KBM-7 (cell line): ENCODE data around the gene CPNE5.

Experiments used
- DNase-seq: peaks from one replicate; pipeline ENCODE4 v3.0.0-alpha.2; 2015
- in situ Hi-C: fragments of 300-500 bp; cut with MboI; formaldehyde crosslinking; loops from 2 replicates; pipeline ENCODE4 v1.14.3; 2020; ENCODE audit warnings: low sequenced_read_pairs, low pct_unique_long_range_greater_than_20kb, mixed read lengths

CPNE5 gene

DNA sequence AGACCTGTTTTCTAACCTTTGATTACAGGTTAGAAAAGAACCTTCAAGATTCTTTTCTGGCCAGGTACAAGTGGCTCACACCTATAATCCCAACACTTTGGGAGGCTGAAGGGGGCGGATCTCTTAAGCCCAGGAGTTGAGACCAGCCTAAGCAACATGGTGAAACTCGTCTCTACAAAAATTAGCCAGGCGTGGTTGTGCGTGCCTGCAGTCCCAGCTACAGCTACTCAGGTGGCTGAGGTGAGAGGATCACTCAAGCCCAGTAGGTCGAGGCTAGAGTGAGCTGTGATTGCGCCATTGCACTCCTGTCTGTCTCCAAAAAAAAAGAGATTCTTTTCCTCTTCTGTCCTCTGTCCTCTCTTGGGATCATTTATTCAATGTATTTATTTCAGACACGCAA lies 20.9 kb upstream of the CPNE5 start:
- DNase-seq: no peak

DNA sequence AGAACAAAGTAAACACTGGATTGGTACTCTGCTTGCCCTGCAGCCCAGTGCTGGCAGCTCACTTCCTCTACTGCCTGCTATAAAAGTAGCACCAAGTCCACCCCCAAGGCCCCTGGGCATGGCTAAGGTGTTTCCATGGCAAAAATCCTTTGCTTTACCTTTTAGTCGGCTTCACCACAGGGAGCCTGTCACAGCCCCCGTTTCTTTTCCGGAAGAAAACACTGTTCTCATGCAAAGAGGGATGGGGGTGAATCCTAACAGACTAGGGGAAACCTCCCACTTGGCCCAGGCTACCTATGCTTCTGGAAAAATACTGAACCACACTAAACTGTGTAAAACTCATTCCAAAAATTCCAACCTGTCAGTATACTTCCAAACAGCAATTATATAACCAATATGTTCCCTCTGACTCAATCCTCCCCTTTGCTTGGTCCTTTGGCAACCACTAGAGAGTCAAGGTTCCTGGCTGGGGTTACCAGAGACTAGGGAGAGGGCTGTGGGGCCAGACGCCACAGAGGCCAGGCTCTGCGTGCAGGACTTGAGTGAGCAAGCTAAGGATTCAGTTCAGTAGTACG lies 19.2 kb upstream of the CPNE5 start:
- in situ Hi-C loops: no loop called here
- DNase-seq: no peak

More for the DNA sequence above, 20.9 kb upstream of the CPNE5 start:
- in situ Hi-C loops: no loop called here

DNA sequence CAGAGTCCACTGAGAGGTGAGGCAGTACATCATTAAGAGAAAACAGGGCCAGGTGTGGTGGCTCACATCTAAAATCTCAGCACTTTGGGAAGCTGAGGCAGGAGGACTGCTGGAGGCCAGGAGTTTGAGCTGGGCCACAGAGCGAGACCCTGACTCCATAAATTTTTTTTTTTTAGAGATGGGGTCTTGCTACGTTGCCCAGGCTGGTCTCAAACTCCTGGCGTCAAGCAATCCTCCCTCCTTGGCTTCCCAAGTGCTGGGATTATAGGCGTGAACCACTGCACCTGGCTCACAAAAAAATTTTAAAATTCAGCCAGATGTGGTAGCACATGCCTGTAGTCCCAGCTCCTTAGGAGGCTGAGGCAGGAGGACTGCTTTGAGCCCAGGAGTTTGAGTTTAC lies 18.1 kb upstream of the CPNE5 start:
- DNase-seq: no peak
- in situ Hi-C loops: no loop called here

- in situ Hi-C loops: no loop called here
- no peak for DNase-seq
Measured at GRCh38 chr6:36856277-36856676, 17.0 kb upstream of the CPNE5 start.

DNA sequence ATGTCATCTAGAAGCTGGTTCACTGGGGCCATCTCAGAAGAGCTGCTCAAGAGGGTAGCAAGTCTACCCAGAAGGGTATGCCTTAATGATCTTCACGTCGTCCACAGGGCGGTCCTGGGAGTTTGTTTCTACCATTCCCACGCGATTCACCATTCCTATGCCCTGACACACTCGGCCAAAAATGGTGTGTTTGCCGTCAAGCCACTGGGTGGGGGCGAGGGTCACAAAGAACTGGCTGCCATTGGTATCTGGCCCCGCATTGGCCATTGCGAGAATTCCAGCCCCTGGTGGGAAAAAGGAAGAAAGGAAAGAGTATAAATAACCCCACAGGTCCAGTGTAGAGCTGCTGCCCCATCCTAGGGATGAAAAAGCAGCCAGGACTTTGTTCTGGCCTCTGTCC lies 16.5 kb upstream of the CPNE5 start:
- no peak for DNase-seq
- in situ Hi-C loops: no loop called here

DNA sequence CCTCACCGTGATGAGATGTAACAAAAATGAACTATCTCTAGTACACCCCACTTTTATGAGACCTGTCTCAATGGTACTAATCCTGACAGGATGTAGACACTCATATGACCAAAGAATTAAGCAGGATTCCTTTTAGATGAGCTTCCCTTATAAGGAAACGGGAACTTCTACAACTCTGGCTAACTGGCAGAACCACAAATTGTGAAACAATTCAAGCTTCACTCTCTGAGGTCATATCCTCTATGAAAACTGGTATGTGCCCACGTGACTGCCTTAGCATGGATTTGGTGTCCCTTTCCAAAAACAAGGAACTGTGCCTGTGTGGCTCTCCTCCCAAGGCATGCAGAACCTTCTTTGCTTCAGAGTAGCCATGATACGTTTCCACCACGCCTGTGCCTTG lies 14.1 kb upstream of the CPNE5 start:
- in situ Hi-C loops: no loop called here
- DNase-seq: peak; percentile 88

GRCh38 chr6:36852481-36853147 lies 13.4 kb upstream of the CPNE5 start:
- no peak for DNase-seq
- in situ Hi-C loops: no loop called here

GRCh38 chr6:36851626-36852025 lies 12.4 kb upstream of the CPNE5 start:
- in situ Hi-C loops: no loop called here
- peak; percentile 39 for DNase-seq

DNA sequence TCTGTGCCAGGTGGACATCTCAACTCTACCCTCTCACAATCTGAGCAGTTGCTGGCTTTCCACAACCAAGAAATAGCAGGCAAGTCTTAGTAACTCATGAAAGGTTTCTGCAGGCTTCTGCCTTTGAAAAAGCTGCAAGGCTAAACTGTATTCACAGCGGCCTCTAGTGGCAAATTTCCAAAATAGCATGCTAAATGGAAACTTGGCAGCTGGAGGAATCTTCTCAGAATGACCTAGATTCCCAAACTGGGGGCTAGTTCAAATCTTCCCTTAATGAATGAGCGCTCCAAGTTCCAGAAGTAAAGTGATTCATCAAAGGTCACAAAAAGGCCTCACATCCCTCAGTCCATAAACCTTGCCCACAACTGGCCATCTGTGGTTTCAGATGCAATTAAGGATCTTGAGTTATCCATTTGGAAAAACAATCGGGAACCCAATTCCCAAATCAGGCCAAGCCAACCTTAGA lies 11.9 kb upstream of the CPNE5 start:
- in situ Hi-C loops: no loop called here
- DNase-seq: peak; percentile 73

DNA sequence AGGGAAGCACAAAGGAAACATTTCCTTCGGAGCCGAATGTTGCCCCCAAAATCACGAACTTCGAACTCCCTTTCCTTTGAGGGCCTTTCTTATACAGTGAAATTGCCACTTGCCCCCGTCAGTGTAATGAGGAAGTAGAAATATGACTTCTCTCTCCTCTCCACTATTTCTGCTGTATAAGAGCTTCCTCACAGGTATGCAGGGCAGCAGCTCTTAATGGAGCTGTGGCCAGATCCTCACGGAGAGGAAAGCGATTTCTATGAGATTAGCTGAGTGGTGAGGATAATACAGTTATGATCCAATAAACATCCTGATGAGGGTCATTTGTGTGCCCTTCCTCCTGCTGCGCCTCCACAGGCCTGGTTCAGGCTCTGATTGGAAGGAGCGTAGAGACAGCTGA lies 10.8 kb upstream of the CPNE5 start:
- in situ Hi-C loops: no loop called here
- DNase-seq: peak; percentile 28

GRCh38 chr6:36848658-36849441 lies 9.6 kb upstream of the CPNE5 start:
- in situ Hi-C loops: loop anchor here (10.0 kb wide), 1 partner anchor 74 kb away; no protein-coding TSS in a partner anchor
- no peak for DNase-seq

DNA sequence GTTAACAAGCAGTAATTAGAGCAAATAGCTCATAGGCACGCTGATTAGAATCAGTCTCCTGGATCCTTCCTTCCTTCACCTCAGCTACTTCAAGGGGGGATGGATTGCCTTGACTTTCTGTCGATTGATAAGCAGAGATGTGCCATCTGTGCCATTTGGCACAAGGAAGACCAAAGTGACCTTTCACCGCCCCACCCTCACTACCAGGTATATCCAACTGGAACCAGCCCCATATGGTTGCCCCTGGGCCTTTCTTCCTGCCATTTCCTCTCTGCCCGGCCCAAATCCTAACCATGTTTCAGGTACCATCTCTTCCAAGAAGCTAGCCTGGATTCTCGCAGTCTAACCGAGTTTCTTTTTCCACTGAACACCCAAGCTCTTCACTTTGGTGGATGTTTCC lies 8.7 kb upstream of the CPNE5 start:
- DNase-seq: no peak
- in situ Hi-C loops: loop anchor here (10.0 kb wide), 1 partner anchor 73 kb away; no protein-coding TSS in a partner anchor

- in situ Hi-C loops: loop anchor here (10.0 kb wide), 1 partner anchor 72 kb away; no protein-coding TSS in a partner anchor
- no peak for DNase-seq
Measured at GRCh38 chr6:36847152-36847551, 7.9 kb upstream of the CPNE5 start.

- in situ Hi-C loops: loop anchor here (10.0 kb wide), 1 partner anchor 70 kb away; no protein-coding TSS in a partner anchor
- no peak for DNase-seq
Measured at GRCh38 chr6:36845233-36845632, 6.0 kb upstream of the CPNE5 start.

- no peak for DNase-seq
- in situ Hi-C loops: loop anchor here (10.0 kb wide), 1 partner anchor 70 kb away; no protein-coding TSS in a partner anchor
Measured at GRCh38 chr6:36844232-36845170, 5.3 kb upstream of the CPNE5 start.

GRCh38 chr6:36843170-36843569 lies 3.9 kb upstream of the CPNE5 start:
- DNase-seq: no peak
- in situ Hi-C loops: loop anchor here (10.0 kb wide), 1 partner anchor 68 kb away; no protein-coding TSS in a partner anchor

- no peak for DNase-seq
- in situ Hi-C loops: loop anchor here (10.0 kb wide), 1 partner anchor 67 kb away; no protein-coding TSS in a partner anchor
Measured at GRCh38 chr6:36841756-36842155, 2.5 kb upstream of the CPNE5 start.

GRCh38 chr6:36840432-36841403 lies 1.5 kb upstream of the CPNE5 start:
- DNase-seq: no peak
- in situ Hi-C loops: loop anchor here (10.0 kb wide), 1 partner anchor 66 kb away; no protein-coding TSS in a partner anchor
